ENCODE measurements around the gene JOSD2.

Gene JOSD2

DNA sequence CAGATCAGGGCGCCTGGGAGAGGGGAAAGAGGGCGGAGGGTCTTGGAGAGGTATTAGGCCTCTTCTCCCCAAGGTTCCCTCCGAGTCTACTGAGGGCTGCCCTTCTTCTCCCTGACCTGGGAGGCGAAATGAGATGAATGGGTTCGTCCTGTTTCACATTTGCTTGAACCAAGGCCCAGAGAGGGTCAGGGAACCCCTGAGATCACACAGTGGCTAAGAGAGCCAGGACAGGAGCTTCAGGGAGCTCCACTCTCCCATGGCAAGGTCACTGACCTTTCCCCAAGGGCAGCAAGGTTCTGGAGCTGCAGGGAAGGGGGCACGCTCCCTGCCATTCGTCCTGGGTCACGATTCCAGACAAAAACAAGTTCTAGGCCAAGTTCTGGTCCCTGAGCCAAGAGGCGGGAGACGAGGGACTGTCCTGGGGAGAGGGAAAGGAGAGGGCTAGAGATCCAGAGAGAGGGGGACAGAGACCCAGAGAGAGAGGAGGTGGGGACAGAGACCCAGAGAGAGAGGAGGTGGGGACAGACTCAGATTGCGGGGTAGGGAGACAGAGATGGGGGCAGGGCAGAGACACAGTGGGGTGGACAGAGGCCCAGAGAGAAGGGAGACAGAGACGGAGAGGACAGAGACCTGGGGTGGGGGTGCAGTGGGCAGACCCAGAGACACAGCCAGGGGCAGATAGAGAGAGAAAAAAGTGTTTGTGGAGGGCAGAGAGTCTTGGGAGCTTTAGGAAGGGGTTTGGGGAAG is 2.2 kb upstream of the JOSD2 start:
- no peak for DNase-seq

DNA sequence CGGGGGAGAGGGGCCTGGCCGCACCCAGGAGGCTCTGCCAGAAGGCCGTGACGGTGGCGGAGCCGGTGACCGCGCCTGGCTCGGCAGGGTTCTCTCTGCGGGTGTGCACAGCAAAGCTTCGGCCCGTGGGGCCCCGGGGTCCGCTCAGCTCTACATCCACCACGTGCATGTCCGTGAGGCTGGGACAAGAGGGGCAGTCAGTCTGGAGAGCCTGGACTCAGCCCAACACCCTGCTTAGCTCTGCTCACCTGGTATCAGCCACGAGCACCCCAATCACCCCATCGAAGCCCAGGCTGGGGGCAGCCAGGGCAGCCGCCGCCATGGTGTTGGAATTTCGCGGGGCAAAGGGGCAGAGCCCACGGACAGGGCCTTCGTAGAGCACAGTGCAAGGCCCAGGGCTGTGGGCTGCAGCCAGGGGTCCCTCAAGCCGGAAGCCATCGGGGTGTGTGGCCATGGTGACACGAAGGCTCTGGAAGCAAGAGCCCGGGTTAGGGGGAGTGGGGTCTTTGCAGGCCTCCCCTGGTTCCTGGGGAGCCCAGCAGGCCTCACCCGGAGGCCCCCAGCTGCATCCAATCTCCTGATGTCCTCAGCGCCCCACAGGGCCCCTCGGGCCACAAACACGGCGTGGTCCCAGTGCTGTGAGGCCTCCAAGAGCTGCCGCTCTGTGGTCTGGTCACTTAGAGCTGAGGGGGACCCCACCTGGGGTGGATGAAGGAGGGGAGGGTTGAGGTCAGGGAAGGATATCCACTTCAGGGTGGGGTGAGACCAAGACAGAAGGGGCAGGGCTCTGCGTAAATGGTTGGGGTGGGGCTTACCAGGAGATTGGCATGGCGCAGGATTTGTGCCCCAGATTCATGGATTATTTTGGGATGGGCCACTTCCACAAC is 1.4 kb upstream of the JOSD2 start:
- DNase-seq, result no peak

DNA sequence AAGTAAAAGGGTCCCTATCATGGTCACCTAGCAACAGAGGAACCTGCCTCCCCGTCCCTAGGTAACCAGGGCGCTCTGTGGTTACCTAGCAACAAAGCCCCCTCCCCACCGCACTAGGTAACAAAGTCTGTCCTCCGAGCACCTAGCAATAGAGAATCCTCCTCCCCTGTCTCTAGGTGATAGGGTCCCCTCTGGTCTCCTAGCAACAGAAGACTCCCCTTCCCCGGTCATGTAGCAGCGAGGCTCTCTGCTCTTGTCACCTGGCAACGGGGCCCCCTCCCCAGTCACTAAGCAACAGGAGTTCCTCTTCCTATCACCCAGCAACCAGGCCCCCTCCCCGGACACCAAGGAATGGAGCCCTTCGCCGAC is 307 bp downstream of the JOSD2 start:
- no peak for DNase-seq

DNA sequence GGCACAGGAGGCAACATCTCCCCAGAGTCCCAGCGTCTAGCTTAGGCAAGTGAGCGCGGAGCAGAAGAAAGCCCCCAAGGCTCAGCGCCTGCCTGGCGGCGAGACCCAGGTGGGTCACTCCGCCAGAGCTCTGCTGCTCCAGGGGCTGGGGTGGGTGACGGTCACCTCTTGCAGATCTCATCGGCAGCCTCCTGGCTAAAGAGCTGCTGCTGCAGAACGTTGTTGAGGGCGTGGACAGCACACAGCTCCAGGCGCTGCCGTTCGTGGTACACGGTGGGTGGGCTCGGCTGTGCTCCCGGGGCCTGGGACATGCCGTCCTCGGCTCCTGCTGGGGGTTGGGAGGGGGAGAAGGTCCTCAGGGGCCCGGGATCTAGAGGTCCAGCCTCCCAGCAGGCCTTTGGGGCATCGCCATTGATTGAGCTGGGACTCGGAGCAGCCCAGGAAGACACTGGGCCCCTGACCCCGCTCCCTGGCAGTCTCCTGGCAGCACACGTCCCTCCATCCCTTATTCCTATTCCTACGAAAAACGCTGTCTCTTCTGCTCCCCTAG is 795 bp downstream of the JOSD2 start:
- no peak for DNase-seq

DNA sequence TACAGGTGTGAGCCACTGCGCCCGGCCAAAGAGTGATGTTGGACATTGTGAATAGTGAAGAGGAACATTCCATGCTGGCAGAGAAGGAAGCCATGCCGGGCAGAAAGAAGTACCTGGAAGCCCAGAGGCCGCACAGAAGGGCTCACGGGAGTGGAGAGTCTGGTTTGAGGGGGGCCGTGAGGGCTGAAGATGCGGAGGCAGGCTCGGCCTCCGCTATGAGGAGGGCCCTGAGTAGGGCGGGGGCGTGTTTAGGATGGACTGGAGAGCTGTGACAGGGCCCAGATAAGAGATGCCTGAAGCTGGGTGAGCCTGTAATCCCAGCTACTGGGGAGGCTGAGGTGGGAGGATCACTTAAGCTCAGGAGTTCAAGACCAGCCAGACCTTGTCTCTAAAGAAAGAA is 1.6 kb downstream of the JOSD2 start:
- DNase-seq, result no peak

DNA sequence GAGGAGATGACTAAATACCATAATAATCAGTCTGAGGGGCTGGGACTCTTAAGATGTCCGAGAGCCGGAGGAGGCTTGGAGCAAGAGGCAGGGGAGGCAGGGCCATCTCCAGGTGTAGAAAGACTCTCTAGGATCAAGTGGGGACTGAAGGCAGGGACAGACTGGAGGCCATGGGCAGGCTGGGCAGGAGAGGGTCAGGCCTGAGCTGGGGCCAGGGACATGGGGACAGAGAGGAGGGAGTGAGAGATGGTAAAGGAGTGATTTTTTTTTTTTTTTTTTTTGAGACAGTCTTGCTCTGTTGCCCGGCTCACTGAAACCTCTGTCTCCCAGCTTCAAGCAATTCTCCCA is 2.2 kb downstream of the JOSD2 start:
- DNase-seq, result no peak

DNA sequence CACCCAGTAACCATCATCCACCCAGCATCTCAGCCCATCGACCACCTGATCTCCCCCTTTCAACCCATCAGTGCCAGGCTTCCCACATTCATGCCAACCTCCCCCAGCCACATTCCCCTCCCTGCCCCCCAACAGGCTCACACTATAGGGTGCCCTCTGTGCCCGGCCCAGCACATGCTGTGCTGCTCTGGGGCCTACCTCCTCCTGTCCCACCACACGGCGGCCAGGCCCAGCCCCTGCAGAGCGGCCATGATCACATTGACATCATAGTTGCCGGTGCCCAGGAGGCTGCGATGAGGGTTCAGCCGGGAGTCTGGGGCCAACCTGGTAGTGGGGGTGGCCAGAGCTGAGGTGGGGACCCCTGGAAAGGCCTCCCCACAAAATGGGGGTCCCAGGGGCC is 3.6 kb downstream of the JOSD2 start:
- no peak for DNase-seq

DNA sequence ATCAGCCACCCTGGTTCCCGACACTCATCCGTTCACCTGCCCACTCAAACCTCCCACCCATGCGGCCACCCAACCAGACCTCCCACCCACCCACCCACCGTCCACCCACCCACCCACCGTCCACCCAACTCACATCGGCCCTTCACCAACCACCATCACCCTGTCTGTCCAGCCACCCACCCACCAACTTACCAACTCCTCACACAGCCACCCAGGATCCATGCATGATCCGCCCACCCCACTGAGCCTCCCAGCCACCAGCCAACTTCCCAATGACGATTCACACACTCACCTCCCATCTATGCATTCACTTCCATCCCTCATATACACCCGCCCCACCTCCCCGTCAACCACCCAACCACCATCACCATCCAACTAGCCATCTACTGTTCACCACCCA is 4.3 kb downstream of the JOSD2 start:
- no peak for DNase-seq

DNA sequence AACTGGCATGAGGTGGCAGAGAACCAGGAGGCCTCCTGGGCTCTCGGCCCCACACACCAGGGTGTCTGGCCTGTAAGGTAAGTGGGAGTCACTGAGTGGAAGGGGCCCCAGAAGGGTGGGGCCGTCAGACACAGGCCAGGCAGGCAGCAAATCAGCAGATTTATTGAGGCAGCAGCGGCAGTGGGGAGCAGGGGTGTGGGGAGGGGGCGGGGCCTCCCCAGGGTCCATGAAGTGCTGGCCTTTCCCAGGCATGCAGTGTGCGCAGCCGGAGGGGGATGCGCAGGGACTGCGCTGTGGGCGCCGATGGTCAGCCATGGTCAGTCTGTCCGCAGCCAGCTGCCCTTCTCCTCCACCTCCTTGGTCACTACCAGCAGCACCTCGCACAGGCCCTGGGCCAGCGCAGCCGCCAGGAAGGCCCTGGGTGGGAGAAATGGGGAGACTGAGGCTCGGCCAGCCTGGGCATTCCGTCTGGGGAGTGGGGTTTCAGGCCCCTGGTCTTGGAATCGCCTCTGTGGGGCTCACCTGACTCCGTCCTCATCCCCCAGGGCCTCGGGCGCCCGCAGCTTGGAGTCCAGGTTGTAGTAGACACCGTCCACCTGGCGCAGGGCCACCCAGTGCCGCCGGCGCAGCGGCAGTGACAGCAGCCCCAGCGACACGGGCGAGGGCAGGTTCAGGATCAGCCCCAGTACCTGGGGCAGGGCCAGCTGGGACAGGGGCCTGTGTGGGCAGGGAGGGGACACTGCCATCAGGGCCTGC is 5.0 kb downstream of the JOSD2 start:
- no peak for DNase-seq

DNA sequence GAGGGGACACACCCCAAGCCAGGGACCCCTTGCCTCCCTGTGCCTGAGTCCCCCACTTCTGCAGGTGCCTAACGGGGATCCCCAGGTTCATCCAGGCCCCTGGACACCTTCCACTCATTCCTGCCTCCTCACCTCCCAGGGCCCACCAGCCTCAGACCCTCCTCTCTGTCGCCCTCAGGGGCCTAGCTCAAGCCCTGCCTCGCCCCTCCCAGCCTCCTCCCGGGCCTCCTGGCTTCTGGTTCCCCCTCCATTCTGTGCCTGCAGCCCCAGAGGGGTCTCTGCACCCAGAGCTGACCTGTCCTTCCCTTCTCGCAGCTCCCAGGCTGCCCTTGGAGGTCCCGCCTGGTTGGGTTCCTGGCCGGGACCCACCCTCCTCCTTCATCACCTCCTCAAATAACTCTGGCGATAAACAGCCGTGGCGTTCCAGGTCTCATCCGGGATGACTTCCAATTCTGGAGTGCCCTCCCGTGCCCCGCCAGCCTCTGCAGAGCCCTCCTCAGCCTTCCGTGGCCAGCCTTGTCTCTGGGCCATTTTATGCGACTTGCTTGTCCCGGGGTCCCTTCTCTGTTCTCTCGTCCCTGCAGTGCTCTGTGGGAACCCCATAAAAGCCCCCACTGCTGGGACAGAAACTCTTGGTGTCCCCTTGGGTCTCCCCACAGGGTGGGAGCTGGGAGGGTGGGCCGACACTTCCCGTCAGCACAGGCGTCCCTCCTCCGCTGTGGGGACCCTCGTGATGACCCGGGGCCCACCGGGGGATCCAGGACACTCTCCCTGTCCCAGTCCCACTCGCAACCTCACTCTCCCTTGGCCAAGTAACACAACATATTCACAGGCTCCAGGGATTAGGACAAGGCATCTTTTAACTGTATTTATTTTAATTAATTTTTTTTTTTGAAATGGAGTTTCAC is 9.2 kb downstream of the JOSD2 start:
- DNase-seq, result no peak

DNA sequence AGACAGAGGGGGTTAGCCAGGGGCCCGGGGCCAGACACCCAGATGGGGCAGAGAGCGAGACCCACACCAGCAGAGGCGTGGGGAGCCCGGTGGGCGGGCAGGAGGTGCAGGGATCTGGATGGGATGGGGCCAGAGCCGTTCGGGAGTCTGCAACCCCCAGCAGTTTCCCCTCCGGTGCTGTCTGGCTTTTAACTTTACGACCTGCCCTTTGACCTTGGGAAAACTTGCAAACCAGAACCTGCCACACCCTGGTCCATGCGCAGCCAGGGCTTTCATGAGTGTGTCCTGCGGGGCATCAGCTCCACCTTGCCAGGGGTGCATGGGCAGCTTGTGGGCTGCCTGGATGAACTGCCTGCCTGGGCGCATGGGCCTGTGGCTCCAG is 9.8 kb downstream of the JOSD2 start:
- DNase-seq, result no peak

DNA sequence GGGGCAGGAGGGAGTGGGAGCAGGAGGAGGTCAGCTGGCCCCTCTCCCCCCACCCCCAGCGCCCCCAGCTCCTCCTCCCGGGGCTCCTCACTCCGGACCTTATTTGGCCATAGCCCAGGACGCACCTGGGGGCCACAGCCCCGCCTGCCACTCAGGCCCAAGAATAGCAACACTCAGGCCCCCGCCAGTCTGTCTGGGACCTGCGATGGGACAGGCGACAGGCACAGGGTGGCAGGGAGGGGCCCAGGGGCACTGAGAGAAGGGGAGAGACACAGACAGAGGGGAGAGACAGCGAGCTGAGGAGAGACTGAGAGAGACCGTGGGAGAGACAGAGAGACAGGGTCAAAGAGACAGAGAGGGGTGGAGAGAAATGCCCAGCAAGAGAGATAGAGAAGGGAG is 10.2 kb downstream of the JOSD2 start:
- DNase-seq, result no peak

DNA sequence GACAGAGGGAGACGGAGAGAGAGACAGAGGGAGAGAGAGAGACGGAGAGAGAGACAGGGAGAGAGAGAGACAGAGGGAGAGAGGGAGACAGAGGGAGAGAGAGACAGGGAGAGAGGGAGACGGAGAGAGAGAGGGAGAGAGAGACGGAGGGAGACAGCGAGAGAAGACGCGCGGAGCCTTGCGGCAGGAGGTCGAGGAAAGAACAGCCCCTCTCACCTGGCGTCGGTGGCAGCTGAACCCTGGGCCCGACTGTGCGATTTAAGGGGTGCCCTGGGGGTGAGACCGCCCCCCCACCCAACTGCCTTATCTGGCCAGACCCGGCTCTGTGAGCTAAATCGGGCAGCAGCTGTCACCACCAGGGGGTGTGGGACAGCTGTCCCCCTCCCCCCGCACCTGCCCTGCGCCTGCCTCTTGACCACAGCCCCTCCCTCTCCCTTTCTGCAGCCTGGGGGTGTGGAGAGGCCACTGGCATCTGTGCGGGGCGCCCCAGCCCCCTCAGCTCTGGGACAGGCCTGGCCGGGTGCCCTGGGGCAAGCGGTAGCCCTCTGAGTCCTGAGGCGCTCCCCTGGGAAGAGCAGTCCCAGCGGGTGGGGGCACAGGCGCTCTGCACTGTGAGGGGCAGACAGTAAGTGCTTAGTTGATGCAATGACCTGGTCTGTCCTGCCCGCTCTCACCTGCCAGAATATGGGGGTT is 10.8 kb downstream of the JOSD2 start:
- no peak for DNase-seq

DNA sequence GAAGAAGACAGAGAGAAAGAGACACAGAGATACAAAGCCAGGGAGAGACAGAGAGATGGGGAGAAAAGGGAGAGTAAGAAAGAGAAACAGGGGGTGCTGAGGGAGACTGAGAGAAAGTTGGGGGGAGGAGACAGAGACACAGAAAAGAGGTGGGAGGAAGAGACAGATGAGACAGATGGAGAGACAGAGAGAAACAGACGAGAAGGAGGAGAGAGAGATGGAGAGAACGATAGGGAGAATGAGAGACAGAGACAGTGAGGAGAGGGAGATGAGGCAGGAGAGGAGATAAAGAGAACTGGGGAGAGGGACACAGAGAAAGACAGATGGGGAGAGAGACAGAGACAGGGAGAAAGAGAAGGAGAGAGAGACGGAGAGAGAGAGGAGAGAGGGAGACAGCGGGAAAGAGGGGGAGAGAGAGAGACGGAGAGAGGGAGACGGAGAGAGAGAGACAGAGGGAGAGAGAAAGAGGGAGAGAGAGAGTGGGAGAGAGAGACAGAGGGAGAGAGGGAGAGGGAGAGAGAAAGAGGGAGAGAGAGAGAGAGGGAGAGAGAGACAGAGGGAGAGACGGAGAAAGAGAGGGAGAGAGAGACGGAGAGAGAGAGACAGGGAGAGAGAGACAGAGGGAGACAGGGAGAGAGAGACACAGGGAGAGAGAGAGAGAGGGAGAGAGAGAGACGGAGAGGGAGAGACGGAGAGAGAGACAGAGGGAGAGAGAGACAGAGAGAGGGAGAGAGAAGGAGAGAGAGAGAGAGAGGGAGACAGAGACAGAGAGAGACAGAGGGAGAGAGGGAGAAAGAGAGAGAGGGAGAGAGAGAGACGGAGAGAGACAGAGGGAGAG is 12.6 kb downstream of the JOSD2 start:
- no peak for DNase-seq

DNA sequence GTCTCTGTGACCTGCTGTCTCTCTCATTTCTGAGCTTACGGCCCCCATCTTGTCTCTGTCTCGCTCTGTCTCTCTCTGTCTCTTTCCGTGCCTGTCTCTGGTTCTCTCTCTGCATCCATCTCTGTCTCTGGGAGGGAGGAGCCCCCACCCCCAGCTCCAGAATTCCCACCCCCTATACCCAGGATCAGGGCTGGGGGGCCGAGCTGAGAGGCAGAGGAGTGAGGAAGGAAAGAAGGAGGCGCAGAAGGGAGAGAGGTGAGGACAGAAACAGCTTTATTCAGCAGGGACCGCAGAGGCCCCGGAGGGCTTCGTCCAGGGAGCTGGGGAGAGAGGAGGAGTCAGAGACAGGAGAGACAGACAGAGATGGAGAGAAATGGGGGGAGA is 14.0 kb downstream of the JOSD2 start:
- DNase-seq, result no peak

DNA sequence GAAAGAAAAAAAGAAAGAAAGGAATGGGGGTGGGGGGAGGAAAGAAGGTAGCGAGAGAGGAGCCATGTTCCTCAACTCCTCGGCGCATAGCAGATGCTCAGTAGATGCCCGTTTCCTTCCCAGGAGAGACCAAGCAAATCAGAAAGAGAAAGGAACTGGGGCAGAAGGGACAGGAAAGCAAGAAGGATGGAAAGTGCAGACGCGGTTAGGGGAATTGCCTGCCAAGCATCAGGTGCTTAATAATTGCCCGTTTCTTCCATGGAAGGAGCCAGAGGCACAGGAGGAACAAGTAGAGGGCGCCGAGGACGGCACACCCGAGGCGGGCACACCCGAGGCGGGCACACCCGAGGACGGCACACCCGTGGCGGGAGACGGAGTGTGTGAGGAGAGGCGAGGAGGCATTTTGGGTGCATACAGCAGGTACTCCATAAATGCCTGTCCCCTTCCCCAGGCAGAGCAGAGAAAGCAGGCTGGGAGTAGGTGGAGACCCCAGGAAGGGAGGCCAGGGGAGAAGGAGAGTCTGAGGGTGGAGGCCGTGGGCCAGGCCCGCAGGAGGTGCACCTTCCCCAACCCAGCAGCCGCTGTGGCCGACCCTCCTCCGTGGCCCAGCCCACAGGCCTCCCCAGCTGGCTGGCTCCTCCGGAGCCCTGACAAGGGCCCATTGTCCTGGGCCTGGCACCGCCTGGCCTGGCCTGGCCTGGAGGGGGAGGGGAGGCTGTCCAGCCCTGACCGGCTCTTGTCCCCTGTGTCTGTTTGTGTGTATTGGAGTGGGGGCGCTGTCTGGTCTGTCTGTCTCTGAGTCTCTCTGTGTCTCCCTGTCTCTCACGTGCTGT is 14.6 kb downstream of the JOSD2 start:
- no peak for DNase-seq

DNA sequence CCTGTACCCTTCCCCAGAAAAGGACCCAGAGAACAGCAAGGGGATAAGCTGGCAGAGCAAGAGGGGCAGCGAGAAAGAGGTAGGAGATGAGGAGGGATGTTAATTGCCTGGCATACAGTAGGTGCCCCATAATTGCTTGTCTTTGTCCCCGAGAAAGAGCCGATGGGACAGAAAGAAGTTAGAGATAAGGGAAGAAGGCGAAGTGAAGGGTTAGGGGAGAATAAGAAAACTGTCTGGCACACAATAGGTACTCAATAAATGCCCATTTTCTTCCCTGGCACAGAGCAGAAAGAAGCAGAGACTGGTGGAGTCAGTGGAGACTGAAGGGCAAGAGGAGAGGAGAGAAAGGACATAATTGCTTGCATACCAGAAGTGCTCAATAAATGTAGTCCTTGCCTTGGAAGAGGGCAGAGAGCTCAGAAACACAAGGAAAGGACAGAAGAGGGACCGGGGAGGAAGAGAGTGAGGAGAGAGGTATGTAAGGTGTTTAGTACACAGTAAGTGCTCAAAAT is 15.9 kb downstream of the JOSD2 start:
- DNase-seq, result no peak

DNA sequence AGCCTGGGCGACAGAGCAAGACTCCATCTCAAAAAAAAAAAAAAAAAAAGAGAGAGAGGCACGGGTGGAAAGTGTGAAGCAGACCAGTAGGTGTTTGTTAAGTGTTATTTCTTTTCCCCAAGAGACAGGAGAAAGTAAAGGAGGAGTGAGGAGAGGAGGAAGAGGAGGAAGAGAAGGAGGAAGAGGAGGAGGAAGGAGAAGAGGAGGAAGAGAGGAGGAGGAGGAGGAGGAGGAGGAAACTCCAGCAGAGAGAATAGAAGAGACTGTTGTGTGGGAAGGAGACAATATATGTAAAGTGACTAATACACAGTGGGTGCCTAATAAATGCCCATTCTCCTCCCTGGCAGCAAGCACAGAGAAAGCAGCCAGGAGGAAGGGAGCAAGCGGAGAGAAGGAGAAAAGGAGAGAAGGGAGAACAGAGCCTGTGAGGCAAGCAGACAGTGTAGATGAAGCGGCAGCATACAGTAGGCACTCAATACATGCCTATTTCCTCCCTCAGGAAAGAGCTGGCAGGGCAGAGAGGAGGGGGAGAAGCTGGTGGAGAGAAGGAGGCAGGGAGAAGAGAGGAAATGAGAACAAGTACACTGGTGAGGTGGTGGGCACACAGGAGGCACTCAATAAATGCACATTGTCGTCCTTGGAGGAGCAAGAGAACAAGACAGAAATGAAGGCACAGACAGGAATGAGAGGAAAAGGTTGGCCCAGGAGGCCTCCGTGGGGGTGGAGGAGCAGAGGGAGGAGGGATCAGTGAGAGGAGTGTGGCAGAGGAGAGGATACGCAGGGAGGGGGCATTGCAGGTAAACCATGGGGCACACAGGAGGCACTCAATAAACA is 16.6 kb downstream of the JOSD2 start:
- no peak for DNase-seq

DNA sequence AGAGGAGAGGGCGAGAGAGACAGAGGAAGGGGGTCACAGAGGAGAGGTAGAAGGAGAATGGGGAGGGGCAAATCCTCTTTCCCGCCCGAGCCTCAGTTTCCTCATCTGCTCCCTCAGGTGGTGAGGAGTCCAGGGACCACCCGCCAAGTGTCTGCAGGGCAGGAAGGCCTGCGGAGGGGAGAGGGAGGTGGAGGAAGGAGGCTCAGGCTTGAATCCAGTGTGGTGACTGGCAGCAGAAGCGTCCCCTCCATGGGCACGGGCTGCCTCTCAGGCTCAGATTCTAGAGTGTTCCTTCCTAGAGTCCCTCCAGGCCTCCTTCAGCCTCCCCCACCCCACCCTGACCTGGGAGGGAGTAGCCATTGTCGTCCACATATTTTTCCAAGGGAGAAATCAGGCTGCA is 17.8 kb downstream of the JOSD2 start:
- DNase-seq, result no peak
